CD14-positive monocyte (primary cell): ENCODE measurements around the gene LRRFIP1. TPM values are rescaled to one million over a fixed set of nuclear protein-coding genes. Genes with fewer than 3 reads are reported as not detected.

Source experiments
- DNase-seq, 3 donors: peaks; one replicate each; pipeline ENCODE4 v3.0.0-alpha.2; 2011 to 2022
- H2AFZ ChIP-seq: 2 replicates; pipeline ENCODE4 v1.6.0; 2012; ENCODE audit warnings: mild to moderate bottlenecking, low read depth, low read length, inconsistent platforms; ENCODE audit not compliant: insufficient read depth, poor library complexity, severe bottlenecking
- H3K27ac ChIP-seq, 2 donors: 1 replicate in 1 of 2; 2 replicates in 1 of 2; pipeline ENCODE4 v1.5.1; 2012 to 2013; ENCODE audit warnings: low read length in 2 of 2, control low read depth in 1 of 2, inconsistent platforms in 1 of 2, low read depth in 1 of 2, mild to moderate bottlenecking in 1 of 2
- H3K27me3 ChIP-seq, 2 donors: one replicate each; pipeline versions ENCODE4 v1.6.0 to v1.6.1; 2011 to 2013; ENCODE audit warnings: low read length in 2 of 2; ENCODE audit not compliant: control insufficient read depth in 2 of 2, insufficient read depth in 2 of 2
- H3K36me3 ChIP-seq, 2 donors: replicated peaks in 1 of 2; 1 replicate in 1 of 2; 2 replicates in 1 of 2; pipeline versions ENCODE4 v1.5.1 to v1.6.1; 2012 to 2013; ENCODE audit warnings: low read length in 2 of 2, control low read depth in 1 of 2, inconsistent platforms in 1 of 2, mild to moderate bottlenecking in 1 of 2; ENCODE audit not compliant: insufficient read depth in 2 of 2, control insufficient read depth in 1 of 2
- H3K4me1 ChIP-seq, 2 donors: 1 replicate in 1 of 2; 2 replicates in 1 of 2; pipeline versions ENCODE4 v1.5.1 to v1.6.1; 2012 to 2013; ENCODE audit warnings: low read length in 2 of 2, control low read depth in 1 of 2, inconsistent platforms in 1 of 2, mild to moderate bottlenecking in 1 of 2, moderate library complexity in 1 of 2; ENCODE audit not compliant: insufficient read depth in 2 of 2, control insufficient read depth in 1 of 2
- H3K4me2 ChIP-seq: replicated peaks from 2 replicates; pipeline ENCODE3; 2012; ENCODE audit warnings: low read length, moderate library complexity, mild to moderate bottlenecking; ENCODE audit not compliant: poor library complexity, severe bottlenecking; ENCODE audit errors: extremely low read depth
- H3K4me3 ChIP-seq, 3 experiments: fragments of 200-600 bp in 1 of 3; sonication (generic) in 1 of 3; replicated peaks in 1 of 3; 1 replicate in 2 of 3; 2 replicates in 1 of 3; pipeline ENCODE4 v1.5.1; 2011 to 2013; ENCODE audit warnings: low read length in 3 of 3, mild to moderate bottlenecking in 3 of 3, control low read depth in 2 of 3, low read depth in 2 of 3, inconsistent platforms in 1 of 3, moderate library complexity in 1 of 3
- H3K79me2 ChIP-seq: 2 replicates; pipeline ENCODE4 v1.6.0; 2012; ENCODE audit warnings: mild to moderate bottlenecking, control low read depth, inconsistent platforms, low read length, moderate library complexity; ENCODE audit not compliant: insufficient read depth
- H3K9ac ChIP-seq: 2 replicates; pipeline ENCODE4 v1.6.0; 2017; ENCODE audit warnings: low read length, mild to moderate bottlenecking; ENCODE audit not compliant: insufficient read depth, poor library complexity, severe bottlenecking
- H3K9me3 ChIP-seq, 2 donors: replicated peaks in 1 of 2; 1 replicate in 1 of 2; 2 replicates in 1 of 2; pipeline versions ENCODE4 v1.5.1 to v1.6.1; 2012 to 2013; ENCODE audit warnings: low read length in 2 of 2, control low read depth in 1 of 2; ENCODE audit not compliant: control insufficient read depth in 1 of 2, insufficient read depth in 1 of 2
- H4K20me1 ChIP-seq: 2 replicates; pipeline ENCODE4 v1.6.0; 2012; ENCODE audit warnings: mild to moderate bottlenecking, low read length, control low read depth, moderate library complexity; ENCODE audit not compliant: insufficient read depth
- H3K27ac Mint-ChIP-seq, 7 donors: one replicate each; pipeline ENCODE4 v1.8.0; 2020; ENCODE audit warnings: mild to moderate bottlenecking in 7 of 7, mixed read lengths in 7 of 7, moderate library complexity in 6 of 7, inconsistent platforms in 2 of 7
- H3K27me3 Mint-ChIP-seq, 3 donors: one replicate each; pipeline ENCODE4 v1.8.0; 2021 to 2022; ENCODE audit warnings: low read depth in 3 of 3, mild to moderate bottlenecking in 3 of 3, mixed read lengths in 3 of 3, moderate library complexity in 3 of 3, inconsistent platforms in 1 of 3
- H3K36me3 Mint-ChIP-seq, 2 donors: one replicate each; pipeline ENCODE4 v1.8.0; 2020; ENCODE audit warnings: mixed read lengths in 2 of 2, inconsistent platforms in 1 of 2, mild to moderate bottlenecking in 1 of 2
- H3K4me1 Mint-ChIP-seq: one replicate; pipeline ENCODE4 v1.8.0; 2020; ENCODE audit warnings: mild to moderate bottlenecking, mixed read lengths
- H3K4me3 Mint-ChIP-seq, 2 donors: one replicate each; pipeline ENCODE4 v1.8.0; 2020; ENCODE audit warnings: mild to moderate bottlenecking in 2 of 2, mixed read lengths in 2 of 2, moderate library complexity in 1 of 2
- H3K9me3 Mint-ChIP-seq, 7 donors: one replicate each; pipeline ENCODE4 v1.8.0; 2020 to 2022; ENCODE audit warnings: mixed read lengths in 7 of 7, mild to moderate bottlenecking in 6 of 7, moderate library complexity in 6 of 7, inconsistent platforms in 2 of 7
- WGBS: methylation state at CpG from one replicate; pipeline ENCODE4 v1.1.5; 2013; ENCODE audit warnings: missing lambda C conversion rate; ENCODE audit not compliant: insufficient coverage; 5-methylcytosine and 5-hydroxymethylcytosine counted together
- intact Hi-C, 2 donors: fragments of 100-400 bp; cut with micrococcal nuclease; formaldehyde crosslinking; loops; one replicate each; pipeline versions ENCODE4 v1.15.0 to v1.15.1; 2023
- polyA plus RNA-seq, 3 donors: library from polyadenylated mRNA; depleted of rRNA in 1 of 3; unstranded in 2 of 3; stranded (reverse) in 1 of 3; fragments of 300-500 nt in 2 of 3; fragments of >200 nt in 1 of 3; fragmentation: Illumina TruSeq in 2 of 3; gene quantifications; 1 replicate in 2 of 3; 2 replicates in 1 of 3; pipeline ENCODE4 v1.2.3, GENCODE V29; 2012 to 2021
- TF ChIP-seq, protein P1 (sequence below): fragments of 200-600 bp; IDR thresholded peaks from one replicate; pipeline ENCODE4 v1.8.0; 2022; ENCODE audit warnings: antibody characterized with exemption, mild to moderate bottlenecking

LRRFIP1 gene
- polyA plus RNA-seq, 3 donors: 67.3 to 148 (median 98.3) TPM

DNA sequence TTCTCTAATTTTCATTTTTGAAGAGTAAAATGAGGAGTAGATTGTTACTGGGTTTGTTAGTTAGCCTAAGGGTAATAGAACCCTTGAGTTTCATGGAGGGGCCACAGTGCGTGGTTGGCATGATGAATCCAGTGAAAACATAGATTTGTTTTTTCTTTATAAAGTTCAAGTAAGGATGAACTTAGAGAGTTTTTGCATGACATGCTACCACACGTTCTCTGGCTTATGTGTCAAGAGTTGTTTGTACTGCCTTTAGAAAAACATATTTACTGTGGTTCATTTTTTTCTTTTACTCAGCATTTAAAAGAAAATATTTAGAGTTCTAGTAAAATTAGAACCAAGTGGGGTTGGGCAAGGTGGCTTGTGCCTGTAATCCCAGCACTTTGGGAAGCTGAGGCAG lies 193.0 kb downstream of the LRRFIP1 start:
- Mint-ChIP-seq H3K4me1 (peaks cover 10% of the 10 kb centered on the region), H3K27ac (no peak overlapping the region), H3K9me3 (no peaks in the 10 kb centered on the region), H3K4me3 (no peak overlapping the region), H3K27me3 (no peaks in the 10 kb centered on the region), H3K36me3 (no peaks in the 10 kb centered on the region)
- TF ChIP-seq, protein P1, sequence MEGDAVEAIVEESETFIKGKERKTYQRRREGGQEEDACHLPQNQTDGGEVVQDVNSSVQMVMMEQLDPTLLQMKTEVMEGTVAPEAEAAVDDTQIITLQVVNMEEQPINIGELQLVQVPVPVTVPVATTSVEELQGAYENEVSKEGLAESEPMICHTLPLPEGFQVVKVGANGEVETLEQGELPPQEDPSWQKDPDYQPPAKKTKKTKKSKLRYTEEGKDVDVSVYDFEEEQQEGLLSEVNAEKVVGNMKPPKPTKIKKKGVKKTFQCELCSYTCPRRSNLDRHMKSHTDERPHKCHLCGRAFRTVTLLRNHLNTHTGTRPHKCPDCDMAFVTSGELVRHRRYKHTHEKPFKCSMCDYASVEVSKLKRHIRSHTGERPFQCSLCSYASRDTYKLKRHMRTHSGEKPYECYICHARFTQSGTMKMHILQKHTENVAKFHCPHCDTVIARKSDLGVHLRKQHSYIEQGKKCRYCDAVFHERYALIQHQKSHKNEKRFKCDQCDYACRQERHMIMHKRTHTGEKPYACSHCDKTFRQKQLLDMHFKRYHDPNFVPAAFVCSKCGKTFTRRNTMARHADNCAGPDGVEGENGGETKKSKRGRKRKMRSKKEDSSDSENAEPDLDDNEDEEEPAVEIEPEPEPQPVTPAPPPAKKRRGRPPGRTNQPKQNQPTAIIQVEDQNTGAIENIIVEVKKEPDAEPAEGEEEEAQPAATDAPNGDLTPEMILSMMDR: no peak
- intact Hi-C loops: no loop called here
- Histone ChIP-seq H2AFZ (no peak overlapping the region), H3K4me3 (no peak overlapping the region), H3K4me2 (no peak overlapping the region), H3K27ac (no peak overlapping the region), H3K36me3 (no peaks in the 10 kb centered on the region), H3K9ac (no peak overlapping the region), H3K4me1 (peaks cover 0 to 4% of the 10 kb centered on the region in 2 donors), H3K9me3 (no peaks in the 10 kb centered on the region), H3K79me2 (no peaks in the 10 kb centered on the region), H4K20me1 (no peaks in the 10 kb centered on the region), H3K27me3 (no peaks in the 10 kb centered on the region)
- DNase-seq: no peak
- WGBS: no CpG with 5 or more reads among the region's 2 CpGs

DNA sequence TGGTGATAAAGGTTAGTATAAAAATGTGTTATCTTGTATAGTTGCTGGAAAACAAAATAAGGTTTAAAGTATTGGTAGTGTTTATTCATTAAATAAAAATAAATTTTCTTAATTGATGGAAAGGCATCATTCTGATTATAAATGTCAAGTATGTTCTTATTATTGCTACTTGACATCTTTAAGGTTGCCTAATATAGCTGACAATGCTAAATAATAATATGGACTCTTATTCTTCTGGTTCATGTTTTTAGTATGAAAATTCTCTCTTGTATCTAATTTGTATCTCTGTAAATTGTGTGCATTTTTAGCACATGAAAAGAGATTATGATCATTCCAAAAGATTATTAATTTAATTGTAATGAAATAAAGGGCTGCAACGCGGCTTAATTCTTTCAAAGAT lies 196.2 kb downstream of the LRRFIP1 start:
- no peaks in the 10 kb centered on the region for H3K9me3 Mint-ChIP-seq
- TF ChIP-seq, protein P1: no peak

More for the DNA sequence above, 196.2 kb downstream of the LRRFIP1 start:
- Histone ChIP-seq H2AFZ (no peak overlapping the region), H3K9ac (no peak overlapping the region), H3K27me3 (no peaks in the 10 kb centered on the region), H3K9me3 (no peaks in the 10 kb centered on the region), H3K36me3 (no peaks in the 10 kb centered on the region), H3K79me2 (no peaks in the 10 kb centered on the region), H3K4me3 (no peak overlapping the region), H3K27ac (no peak overlapping the region), H3K4me2 (no peak overlapping the region), H4K20me1 (no peaks in the 10 kb centered on the region), H3K4me1 (peaks cover 0 to 4% of the 10 kb centered on the region in 2 donors)
- intact Hi-C loops: no loop called here
- Mint-ChIP-seq H3K4me3 (no peak overlapping the region), H3K27me3 (no peaks in the 10 kb centered on the region), H3K4me1 (peaks cover 10% of the 10 kb centered on the region), H3K36me3 (no peaks in the 10 kb centered on the region), H3K27ac (no peak overlapping the region)
- no CpG with 5 or more reads among the region's 2 CpGs for WGBS
- no peak for DNase-seq
